Activated T-cell treated with anti-CD3 and anti-CD28 coated beads, Interleukin-2, amount 50 U/mL, for 1 hour (primary cell): ENCODE measurements around the gene PCDHB4.
A peak's percentile ranks its signal among the peaks of the same experiment; 100 is the strongest.
"Not testable (repeated sequence)": the region's sequence is repeated elsewhere in the genome, so short reads cannot be mapped to it uniquely, and the experiment has no call there.

Experiments used
- DNase-seq: peaks from one replicate; pipeline ENCODE4 v3.0.0-alpha.2; 2020

PCDHB4 gene

DNA sequence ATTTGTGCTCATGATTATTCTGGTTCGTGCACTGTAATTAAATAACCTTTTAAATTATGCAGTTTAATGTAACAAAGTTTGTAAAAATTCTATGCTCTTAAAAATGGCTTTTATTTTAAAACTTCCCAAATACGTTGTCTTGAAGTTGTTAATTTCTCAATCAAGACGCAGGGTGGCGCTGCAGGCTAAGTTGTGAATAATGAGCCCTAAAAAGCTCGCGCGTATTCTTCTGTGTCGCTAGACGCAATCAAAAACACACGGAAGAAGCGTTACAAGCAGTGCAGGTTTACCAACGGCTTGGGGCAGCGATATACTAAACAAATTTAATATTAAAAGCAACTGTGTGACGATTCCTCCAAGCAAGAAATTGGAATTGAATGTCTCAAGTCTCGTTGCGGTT lies at the start of gene PCDHB4:
TSS of gene PCDHB4 (plus strand) at position 256 of the 400 bp plus-strand sequence. CDS start 181 bp downstream, outside the sequence.
- DNase-seq = no peak

DNA sequence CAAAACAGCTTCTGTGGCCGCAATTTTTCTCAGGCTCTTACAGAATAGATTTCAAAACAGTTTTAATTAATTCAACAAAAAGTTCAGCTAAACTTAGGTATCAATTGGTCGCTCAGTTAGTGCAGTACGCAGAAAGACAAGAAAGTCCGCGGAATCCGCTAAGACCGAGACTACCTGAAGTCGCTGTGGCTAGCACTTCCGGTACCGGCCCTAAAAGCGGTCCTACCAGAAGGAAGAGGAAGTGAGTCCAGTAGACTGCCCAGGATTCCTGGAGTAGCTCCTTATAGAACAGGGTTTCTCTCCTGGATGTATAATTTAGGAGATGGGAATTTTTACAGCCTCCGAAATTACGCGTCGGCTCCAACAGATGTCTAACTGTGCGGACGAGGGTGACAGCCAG lies 43.8 kb upstream of the PCDHB4 start:
- DNase-seq = no peak

DNA sequence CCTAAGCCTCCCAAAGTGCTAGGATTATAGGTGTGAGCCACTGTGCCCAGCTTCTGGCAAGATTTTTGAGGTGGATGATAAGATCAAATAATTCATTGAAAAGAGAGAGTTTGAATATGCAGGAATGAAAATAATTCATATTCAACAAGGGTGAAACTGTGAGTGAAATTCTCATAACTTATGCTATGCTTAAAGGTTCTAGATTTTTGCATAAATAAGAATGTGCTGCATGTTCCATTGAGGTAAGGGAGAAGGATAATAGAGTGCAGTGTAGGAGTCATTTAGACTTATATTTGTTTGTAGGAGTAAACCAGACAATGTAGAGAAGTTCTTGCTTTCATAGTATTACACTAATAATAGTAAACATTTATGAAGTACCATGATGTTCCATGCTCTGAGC lies 39.4 kb upstream of the PCDHB4 start:
- DNase-seq = no peak

DNA sequence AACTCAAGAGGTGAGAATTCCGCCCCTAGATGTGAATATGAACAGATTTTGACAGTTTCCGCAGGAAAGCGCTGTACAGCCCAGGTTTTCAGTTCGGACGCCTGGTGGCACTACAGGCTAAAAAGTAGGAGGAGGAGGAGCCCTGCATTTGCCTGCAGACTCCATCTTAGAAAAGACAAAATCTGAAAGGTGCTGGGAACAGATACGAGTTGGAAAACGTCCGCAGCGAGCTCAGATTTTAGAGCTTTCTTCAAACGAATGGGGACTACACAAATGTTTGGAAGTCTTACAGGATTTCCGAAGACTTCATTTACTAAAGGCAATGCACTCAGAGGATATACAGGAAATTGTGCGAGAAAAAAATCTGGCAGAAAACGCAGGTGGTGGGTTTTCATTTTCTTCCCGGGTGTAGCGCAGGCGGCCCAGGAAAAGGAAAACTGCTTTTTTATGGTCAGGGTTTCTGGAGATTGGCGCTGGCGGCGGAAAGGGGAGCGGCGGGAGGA lies 37.1 kb upstream of the PCDHB4 start:
- DNase-seq = peak; percentile 30

DNA sequence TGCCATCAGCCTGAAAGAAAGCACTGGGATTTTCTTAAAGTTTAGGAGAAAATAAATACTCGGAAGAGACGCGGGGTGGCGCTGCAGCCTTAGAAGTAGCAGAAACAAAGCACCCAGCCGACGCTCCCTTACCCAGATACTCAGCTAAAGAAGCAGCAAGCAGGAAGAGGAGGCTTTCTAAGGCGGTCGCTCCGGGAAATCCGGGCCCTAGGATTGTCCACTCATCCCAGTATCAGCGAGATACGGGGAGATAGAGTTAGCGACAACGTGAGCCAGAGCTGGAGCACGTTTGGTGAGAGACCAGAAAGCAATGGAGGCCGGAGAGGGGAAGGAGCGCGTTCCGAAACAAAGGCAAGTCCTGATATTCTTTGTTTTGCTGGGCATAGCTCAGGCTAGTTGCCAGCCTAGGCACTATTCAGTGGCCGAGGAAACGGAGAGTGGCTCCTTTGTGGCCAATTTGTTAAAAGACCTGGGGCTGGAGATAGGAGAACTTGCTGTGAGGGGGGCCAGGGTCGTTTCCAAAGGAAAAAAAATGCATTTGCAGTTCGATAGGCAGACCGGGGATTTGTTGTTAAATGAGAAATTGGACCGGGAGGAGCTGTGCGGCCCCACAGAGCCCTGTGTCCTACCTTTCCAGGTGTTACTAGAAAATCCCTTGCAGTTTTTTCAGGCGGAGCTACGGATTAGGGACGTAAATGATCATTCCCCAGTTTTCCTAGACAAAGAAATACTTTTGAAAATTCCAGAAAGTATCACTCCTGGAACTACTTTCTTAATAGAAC lies 26.9 kb upstream of the PCDHB4 start, which contains the start of gene PCDHB2:
TSS of gene PCDHB2 (plus strand) at position 135 of the 782 bp plus-strand sequence. CDS start at position 311, 176 bp downstream.
- DNase-seq = no peak

DNA sequence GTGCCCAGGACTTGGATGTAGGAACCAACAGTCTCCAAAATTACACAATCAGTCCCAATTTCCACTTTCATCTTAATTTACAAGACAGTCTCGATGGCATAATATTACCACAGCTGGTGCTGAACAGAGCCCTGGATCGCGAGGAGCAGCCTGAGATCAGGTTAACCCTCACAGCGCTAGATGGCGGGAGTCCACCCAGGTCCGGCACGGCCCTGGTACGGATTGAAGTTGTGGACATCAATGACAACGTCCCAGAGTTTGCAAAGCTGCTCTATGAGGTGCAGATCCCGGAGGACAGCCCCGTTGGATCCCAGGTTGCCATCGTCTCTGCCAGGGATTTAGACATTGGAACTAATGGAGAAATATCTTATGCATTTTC lies 26.4 kb upstream of the PCDHB4 start:
- no peak for DNase-seq

DNA sequence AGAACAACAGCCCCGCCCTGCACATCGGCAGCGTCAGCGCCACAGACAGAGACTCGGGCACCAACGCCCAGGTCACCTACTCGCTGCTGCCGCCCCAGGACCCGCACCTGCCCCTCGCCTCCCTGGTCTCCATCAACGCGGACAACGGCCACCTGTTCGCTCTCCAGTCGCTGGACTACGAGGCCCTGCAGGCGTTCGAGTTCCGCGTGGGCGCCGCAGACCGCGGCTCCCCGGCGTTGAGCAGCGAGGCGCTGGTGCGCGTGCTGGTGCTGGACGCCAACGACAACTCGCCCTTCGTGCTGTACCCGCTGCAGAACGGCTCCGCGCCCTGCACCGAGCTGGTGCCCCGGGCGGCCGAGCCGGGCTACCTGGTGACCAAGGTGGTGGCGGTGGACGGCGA lies 25.4 kb upstream of the PCDHB4 start:
- DNase-seq = not testable (repeated sequence)

DNA sequence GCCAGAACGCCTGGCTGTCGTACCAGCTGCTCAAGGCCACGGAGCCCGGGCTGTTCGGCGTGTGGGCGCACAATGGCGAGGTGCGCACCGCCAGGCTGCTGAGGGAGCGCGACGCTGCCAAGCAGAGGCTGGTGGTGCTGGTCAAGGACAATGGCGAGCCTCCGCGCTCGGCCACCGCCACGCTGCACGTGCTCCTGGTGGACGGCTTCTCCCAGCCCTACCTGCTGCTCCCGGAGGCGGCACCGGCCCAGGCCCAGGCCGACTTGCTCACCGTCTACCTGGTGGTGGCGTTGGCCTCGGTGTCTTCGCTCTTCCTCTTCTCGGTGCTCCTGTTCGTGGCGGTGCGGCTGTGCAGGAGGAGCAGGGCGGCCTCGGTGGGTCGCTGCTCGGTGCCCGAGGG lies 25.0 kb upstream of the PCDHB4 start:
- DNase-seq = not testable (repeated sequence)

DNA sequence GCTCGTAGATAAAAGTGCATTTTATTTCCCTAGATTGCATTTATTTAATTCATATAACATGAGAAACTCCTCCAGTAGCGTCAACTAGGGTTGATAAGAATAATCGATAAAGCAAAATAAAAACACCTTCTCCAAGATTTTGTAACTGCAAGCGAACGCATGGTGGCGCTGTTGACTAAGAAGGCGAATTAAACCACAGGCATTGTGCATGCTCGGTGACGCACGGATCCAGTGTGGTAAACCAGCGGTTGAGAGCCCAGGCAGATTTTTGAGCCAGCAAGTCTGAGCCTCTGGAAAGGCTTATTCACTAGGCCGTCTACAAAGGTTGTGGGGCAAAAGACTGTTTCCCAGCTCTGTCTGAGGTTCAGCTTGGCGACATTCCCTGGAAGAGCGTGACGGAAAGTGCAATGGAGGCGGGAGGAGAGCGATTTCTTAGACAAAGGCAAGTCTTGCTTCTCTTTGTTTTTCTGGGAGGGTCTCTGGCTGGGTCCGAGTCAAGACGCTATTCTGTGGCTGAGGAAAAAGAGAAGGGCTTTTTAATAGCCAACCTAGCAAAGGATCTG lies 21.3 kb upstream of the PCDHB4 start, which contains the start of gene PCDHB3:
TSS of gene PCDHB3 (plus strand) at position 231 of the 563 bp plus-strand sequence. CDS start at position 408, 177 bp downstream.
- no peak for DNase-seq

DNA sequence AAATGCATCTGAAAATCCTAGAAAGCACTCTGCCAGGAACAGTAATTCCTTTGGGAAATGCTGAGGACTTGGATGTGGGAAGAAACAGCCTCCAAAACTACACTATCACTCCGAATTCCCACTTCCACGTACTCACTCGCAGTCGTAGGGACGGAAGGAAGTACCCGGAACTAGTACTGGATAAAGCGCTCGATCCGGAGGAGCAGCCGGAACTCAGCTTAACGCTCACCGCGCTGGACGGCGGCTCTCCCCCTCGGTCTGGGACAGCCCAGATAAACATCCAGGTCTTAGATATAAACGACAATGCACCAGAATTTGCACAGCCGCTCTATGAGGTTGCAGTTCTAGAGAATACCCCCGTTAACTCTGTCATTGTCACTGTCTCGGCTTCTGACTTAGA lies 20.6 kb upstream of the PCDHB4 start:
- DNase-seq = no peak

DNA sequence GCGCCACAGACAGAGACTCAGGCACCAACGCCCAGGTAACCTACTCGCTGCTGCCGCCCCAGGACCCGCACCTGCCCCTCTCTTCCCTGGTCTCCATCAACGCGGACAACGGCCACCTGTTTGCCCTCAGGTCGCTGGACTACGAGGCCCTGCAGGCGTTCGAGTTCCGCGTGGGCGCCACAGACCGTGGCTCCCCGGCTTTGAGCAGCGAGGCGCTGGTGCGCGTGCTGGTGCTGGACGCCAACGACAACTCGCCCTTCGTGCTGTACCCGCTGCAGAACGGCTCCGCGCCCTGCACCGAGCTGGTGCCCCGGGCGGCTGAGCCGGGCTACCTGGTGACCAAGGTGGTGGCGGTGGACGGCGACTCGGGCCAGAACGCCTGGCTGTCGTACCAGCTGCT lies 19.5 kb upstream of the PCDHB4 start:
- DNase-seq = not testable (repeated sequence)

DNA sequence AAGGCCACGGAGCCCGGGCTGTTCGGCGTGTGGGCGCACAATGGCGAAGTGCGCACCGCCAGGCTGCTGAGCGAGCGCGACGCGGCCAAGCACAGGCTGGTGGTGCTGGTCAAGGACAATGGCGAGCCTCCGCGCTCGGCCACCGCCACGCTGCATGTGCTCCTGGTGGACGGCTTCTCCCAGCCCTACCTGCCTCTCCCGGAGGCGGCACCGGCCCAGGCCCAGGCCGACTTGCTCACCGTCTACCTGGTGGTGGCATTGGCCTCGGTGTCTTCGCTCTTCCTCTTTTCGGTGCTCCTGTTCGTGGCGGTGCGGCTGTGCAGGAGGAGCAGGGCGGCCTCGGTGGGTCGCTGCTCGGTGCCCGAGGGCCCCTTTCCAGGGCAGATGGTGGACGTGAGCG lies 19.1 kb upstream of the PCDHB4 start:
- DNase-seq = not testable (repeated sequence)

DNA sequence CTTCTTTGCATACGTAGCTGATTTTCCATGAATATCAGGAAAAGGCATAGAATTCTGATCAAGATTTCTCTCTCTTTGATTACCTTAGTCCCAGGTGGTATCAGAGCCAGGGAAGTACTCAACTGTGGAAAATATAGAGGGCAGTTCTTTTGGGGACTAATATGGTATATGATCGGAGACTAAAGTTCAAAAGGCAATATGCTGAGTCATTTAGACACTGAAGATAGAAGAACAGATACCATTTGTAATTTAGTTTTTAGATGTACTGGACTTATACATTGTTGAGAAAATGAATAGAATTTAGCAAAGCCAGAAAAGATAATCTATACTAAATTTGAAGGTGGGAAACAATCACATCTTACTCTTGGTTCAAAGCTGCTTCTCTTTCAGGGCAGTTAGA lies 16.3 kb upstream of the PCDHB4 start:
- DNase-seq = no peak

DNA sequence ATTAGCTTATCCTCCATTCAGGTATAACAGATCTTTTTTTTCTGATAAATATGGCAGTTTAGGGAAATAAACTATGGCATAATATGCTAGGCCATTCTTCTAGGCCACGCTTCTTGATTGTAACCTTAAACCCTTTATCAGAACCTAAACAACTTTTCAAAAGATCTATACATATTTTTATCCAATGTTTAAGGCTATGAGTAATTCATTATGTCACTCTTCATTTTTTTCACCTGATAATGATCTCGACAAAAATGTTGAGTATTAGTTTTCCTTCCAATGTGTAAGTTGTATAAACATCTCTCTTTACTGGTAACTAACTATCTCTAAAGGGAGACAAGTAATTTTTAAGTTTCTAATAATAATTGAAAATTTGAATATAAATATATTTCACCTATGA lies 2.4 kb upstream of the PCDHB4 start:
- no peak for DNase-seq

DNA sequence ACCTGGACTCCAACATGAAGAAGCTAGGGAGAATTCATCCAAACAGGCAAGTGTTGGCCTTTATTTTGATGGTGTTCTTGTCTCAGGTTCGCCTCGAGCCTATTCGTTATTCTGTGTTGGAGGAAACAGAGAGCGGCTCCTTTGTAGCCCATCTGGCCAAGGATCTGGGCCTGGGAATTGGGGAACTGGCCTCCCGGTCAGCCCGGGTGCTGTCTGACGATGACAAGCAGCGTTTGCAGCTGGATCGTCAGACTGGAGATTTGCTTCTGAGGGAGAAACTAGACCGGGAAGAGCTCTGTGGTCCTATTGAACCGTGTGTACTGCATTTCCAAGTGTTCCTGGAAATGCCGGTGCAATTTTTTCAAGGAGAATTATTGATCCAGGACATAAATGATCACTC lies 367 bp downstream of the PCDHB4 start:
- DNase-seq = no peak

DNA sequence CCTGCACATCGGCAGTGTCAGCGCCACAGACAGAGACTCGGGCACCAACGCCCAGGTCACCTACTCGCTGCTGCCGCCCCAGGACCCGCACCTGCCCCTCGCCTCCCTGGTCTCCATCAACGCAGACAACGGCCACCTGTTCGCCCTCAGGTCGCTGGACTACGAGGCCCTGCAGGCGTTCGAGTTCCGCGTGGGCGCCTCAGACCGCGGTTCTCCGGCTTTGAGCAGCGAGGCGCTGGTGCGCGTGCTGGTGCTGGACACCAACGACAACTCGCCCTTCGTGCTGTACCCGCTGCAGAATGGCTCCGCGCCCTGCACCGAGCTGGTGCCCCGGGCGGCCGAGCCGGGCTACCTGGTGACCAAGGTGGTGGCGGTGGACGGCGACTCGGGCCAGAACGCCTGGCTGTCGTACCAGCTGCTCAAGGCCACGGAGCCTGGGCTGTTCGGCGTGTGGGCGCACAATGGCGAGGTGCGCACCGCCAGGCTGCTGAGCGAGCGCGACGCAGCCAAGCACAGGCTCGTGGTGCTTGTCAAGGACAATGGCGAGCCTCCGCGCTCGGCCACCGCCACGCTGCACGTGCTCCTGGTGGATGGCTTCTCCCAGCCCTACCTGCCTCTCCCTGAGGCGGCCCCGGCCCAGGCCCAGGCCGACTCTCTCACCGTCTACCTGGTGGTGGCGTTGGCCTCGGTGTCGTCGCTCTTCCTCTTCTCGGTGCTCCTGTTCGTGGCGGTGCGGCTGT lies 1.9 kb downstream of the PCDHB4 start:
- not testable (repeated sequence) for DNase-seq

DNA sequence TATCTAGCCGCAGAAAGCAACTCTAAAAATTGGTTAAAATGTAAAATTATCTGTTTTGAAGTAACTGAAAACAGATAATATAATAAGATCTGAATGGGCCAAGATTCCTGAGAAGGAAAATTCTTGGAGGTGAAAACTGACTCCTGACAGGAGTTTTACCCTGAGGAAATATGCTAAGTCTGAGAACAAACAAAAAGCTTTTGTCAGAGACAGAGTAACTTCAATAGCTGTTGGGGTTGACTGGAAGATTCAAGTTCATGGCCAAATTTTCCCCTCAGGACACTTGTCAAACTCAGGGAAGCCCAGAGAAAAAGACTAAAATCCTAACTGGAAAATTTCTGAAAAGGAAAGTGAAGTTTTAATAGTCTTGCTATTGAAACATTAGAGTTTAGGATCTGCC lies 5.7 kb downstream of the PCDHB4 start:
- no peak for DNase-seq

DNA sequence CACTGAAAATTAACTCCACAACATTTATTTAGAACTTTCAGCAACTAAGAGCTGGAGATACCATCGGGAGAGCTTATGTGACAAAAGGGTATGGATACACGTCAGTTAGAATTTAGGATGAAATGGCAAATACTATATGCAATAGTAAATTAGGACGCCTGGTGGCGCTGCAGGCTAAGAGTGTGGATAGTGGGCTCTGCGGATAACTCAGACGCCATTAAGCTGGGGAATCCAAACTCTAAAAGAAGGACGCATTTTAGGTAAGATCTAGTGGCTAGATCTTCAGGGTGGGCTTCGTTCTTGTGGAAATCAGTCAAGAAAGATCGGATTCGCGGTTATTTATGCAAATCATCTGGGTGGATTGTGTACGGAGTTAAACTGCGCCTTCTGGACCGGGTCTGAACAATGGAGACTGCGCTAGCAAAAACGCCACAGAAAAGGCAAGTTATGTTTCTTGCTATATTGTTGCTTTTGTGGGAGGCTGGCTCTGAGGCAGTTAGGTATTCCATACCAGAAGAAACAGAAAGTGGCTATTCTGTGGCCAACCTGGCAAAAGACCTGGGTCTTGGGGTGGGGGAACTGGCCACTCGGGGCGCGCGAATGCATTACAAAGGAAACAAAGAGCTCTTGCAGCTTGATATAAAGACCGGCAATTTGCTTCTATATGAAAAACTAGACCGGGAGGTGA lies 13.6 kb downstream of the PCDHB4 start, which contains the start of gene PCDHB5:
TSS of gene PCDHB5 (plus strand) at position 177 of the 688 bp plus-strand sequence. CDS start at position 406, 229 bp downstream.
- no peak for DNase-seq

DNA sequence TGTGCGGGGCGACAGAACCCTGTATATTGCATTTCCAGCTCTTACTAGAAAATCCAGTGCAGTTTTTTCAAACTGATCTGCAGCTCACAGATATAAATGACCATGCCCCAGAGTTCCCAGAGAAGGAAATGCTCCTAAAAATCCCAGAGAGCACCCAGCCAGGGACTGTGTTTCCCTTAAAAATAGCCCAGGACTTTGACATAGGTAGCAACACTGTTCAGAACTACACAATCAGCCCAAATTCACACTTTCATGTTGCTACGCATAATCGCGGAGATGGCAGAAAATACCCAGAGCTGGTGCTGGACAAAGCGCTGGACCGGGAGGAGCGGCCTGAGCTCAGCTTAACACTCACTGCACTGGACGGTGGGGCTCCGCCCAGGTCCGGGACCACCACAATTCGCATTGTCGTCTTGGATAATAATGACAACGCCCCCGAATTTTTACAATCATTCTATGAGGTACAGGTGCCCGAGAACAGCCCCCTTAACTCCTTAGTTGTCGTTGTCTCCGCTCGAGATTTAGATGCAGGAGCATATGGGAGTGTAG lies 14.2 kb downstream of the PCDHB4 start:
- no peak for DNase-seq

DNA sequence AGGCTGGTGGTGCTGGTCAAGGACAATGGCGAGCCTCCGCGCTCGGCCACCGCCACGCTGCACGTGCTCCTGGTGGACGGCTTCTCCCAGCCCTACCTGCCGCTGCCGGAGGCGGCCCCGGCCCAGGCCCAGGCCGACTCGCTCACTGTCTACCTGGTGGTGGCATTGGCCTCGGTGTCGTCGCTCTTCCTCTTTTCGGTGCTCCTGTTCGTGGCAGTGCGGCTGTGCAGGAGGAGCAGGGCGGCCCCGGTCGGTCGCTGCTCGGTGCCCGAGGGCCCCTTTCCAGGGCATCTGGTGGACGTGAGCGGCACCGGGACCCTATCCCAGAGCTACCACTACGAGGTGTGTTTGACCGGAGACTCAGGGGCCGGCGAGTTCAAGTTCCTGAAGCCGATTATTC lies 15.7 kb downstream of the PCDHB4 start:
- DNase-seq = not testable (repeated sequence)

DNA sequence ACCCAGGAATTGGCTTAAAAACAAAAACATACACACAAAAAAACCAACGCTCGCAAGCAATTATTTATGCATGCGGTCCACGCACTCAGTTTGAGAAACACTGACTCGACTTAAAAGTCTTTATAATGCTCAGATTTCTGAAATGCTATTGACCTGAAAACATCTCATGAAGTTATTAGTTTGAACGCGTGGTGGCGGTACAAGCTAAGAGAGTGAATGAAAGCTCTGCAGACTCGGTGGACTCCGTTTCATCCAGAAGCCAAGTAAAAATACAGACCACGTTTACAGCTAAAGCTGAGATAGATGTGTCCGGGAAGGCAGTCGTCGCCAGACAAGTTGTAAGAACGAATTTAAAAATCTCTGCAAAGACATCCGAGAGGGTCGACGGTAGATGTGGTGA lies 28.2 kb downstream of the PCDHB4 start, which contains the start of gene PCDHB6:
TSS of gene PCDHB6 (plus strand) at position 246 of the 400 bp plus-strand sequence. CDS start 201 bp downstream, outside the sequence.
- DNase-seq = no peak
